GM21786 (cell line): ENCODE measurements around the gene ACOT13.
"Not testable (repeated sequence)": the region's sequence is repeated elsewhere in the genome, so short reads cannot be mapped to it uniquely, and the experiment has no call there.

Experiments used
- ATAC-seq: cut with Tn5 transposase; IDR thresholded peaks from one replicate; pipeline ENCODE4 v1.9.1; 2021; ENCODE audit not compliant: unreplicated experiment

Gene ACOT13

GRCh38 chr6:24692003-24692402, 25.1 kb downstream of the ACOT13 start:
- no peak for ATAC-seq

GRCh38 chr6:24692415-24692814, 25.5 kb downstream of the ACOT13 start:
- no peak for ATAC-seq

GRCh38 chr6:24692848-24693592, 26.1 kb downstream of the ACOT13 start:
- ATAC-seq: no peak

GRCh38 chr6:24694198-24694597, 27.3 kb downstream of the ACOT13 start:
- no peak for ATAC-seq

- ATAC-seq: peak; percentile 58
These were observed 28.8 kb downstream of the ACOT13 start for GRCh38 chr6:24695635-24696034.

GRCh38 chr6:24696097-24696496, 29.2 kb downstream of the ACOT13 start:
- ATAC-seq: no peak

- ATAC-seq: no peak
These were observed 32.9 kb downstream of the ACOT13 start for GRCh38 chr6:24699521-24700359.

- ATAC-seq: no peak
These were observed 35.9 kb downstream of the ACOT13 start for GRCh38 chr6:24702720-24703282.

- ATAC-seq: no peak
These were observed 37.6 kb downstream of the ACOT13 start for GRCh38 chr6:24704468-24704867.

GRCh38 chr6:24708612-24709011, 41.7 kb downstream of the ACOT13 start:
- no peak for ATAC-seq

- ATAC-seq: no peak
These were observed 42.3 kb downstream of the ACOT13 start for GRCh38 chr6:24709014-24709711.

- ATAC-seq: no peak
These were observed 43.8 kb downstream of the ACOT13 start for GRCh38 chr6:24710519-24711303.

GRCh38 chr6:24716602-24717148, 49.8 kb downstream of the ACOT13 start:
- ATAC-seq: not testable (repeated sequence)

- no peak for ATAC-seq
These were observed 51.7 kb downstream of the ACOT13 start for GRCh38 chr6:24718449-24719124.

- ATAC-seq: no peak
These were observed 52.5 kb downstream of the ACOT13 start, which contains the start of gene C6orf62 for GRCh38 chr6:24719125-24719971. Gene C6orf62 (minus strand): TSS chr6:24719154. CDS start chr6:24718668, 486 bp downstream.

GRCh38 chr6:24720131-24720603, 53.3 kb downstream of the ACOT13 start:
- no peak for ATAC-seq

- ATAC-seq: peak; percentile 90
These were observed 54.0 kb downstream of the ACOT13 start for GRCh38 chr6:24720604-24721460.
